Measurements from ENCODE around the gene TSPEAR.

GRCh38 chr21:44718093-44718492 lies 6.7 kb upstream of the TSPEAR start:
- TF ChIP-seq POLR2A (IDR thresholded peaks at IDR 0.05): no peak
- TF ChIP-seq CTCF (IDR thresholded peaks at IDR 0.05): no peak
